CD14-positive monocyte (primary cell): ENCODE measurements around the gene FOXJ2. TPM values are rescaled to one million over a fixed set of nuclear protein-coding genes. Genes with fewer than 3 reads are reported as not detected.

Experiments
- DNase-seq, 3 donors: peaks; one replicate each; pipeline ENCODE4 v3.0.0-alpha.2; 2011 to 2022
- H2AFZ ChIP-seq: 2 replicates; pipeline ENCODE4 v1.6.0; 2012; ENCODE audit warnings: mild to moderate bottlenecking, low read depth, low read length, inconsistent platforms; ENCODE audit not compliant: insufficient read depth, poor library complexity, severe bottlenecking
- H3K27ac ChIP-seq, 2 donors: 1 replicate in 1 of 2; 2 replicates in 1 of 2; pipeline ENCODE4 v1.5.1; 2012 to 2013; ENCODE audit warnings: low read length in 2 of 2, control low read depth in 1 of 2, inconsistent platforms in 1 of 2, low read depth in 1 of 2, mild to moderate bottlenecking in 1 of 2
- H3K27me3 ChIP-seq, 2 donors: one replicate each; pipeline versions ENCODE4 v1.6.0 to v1.6.1; 2011 to 2013; ENCODE audit warnings: low read length in 2 of 2; ENCODE audit not compliant: control insufficient read depth in 2 of 2, insufficient read depth in 2 of 2
- H3K36me3 ChIP-seq, 2 donors: replicated peaks in 1 of 2; 1 replicate in 1 of 2; 2 replicates in 1 of 2; pipeline versions ENCODE4 v1.5.1 to v1.6.1; 2012 to 2013; ENCODE audit warnings: low read length in 2 of 2, control low read depth in 1 of 2, inconsistent platforms in 1 of 2, mild to moderate bottlenecking in 1 of 2; ENCODE audit not compliant: insufficient read depth in 2 of 2, control insufficient read depth in 1 of 2
- H3K4me1 ChIP-seq, 2 donors: 1 replicate in 1 of 2; 2 replicates in 1 of 2; pipeline versions ENCODE4 v1.5.1 to v1.6.1; 2012 to 2013; ENCODE audit warnings: low read length in 2 of 2, control low read depth in 1 of 2, inconsistent platforms in 1 of 2, mild to moderate bottlenecking in 1 of 2, moderate library complexity in 1 of 2; ENCODE audit not compliant: insufficient read depth in 2 of 2, control insufficient read depth in 1 of 2
- H3K4me2 ChIP-seq: replicated peaks from 2 replicates; pipeline ENCODE3; 2012; ENCODE audit warnings: low read length, moderate library complexity, mild to moderate bottlenecking; ENCODE audit not compliant: poor library complexity, severe bottlenecking; ENCODE audit errors: extremely low read depth
- H3K4me3 ChIP-seq, 3 experiments: fragments of 200-600 bp in 1 of 3; sonication (generic) in 1 of 3; replicated peaks in 1 of 3; 1 replicate in 2 of 3; 2 replicates in 1 of 3; pipeline ENCODE4 v1.5.1; 2011 to 2013; ENCODE audit warnings: low read length in 3 of 3, mild to moderate bottlenecking in 3 of 3, control low read depth in 2 of 3, low read depth in 2 of 3, inconsistent platforms in 1 of 3, moderate library complexity in 1 of 3
- H3K79me2 ChIP-seq: 2 replicates; pipeline ENCODE4 v1.6.0; 2012; ENCODE audit warnings: mild to moderate bottlenecking, control low read depth, inconsistent platforms, low read length, moderate library complexity; ENCODE audit not compliant: insufficient read depth
- H3K9ac ChIP-seq: 2 replicates; pipeline ENCODE4 v1.6.0; 2017; ENCODE audit warnings: low read length, mild to moderate bottlenecking; ENCODE audit not compliant: insufficient read depth, poor library complexity, severe bottlenecking
- H3K9me3 ChIP-seq, 2 donors: replicated peaks in 1 of 2; 1 replicate in 1 of 2; 2 replicates in 1 of 2; pipeline versions ENCODE4 v1.5.1 to v1.6.1; 2012 to 2013; ENCODE audit warnings: low read length in 2 of 2, control low read depth in 1 of 2; ENCODE audit not compliant: control insufficient read depth in 1 of 2, insufficient read depth in 1 of 2
- H4K20me1 ChIP-seq: 2 replicates; pipeline ENCODE4 v1.6.0; 2012; ENCODE audit warnings: mild to moderate bottlenecking, low read length, control low read depth, moderate library complexity; ENCODE audit not compliant: insufficient read depth
- H3K27ac Mint-ChIP-seq, 7 donors: one replicate each; pipeline ENCODE4 v1.8.0; 2020; ENCODE audit warnings: mild to moderate bottlenecking in 7 of 7, mixed read lengths in 7 of 7, moderate library complexity in 6 of 7, inconsistent platforms in 2 of 7
- H3K27me3 Mint-ChIP-seq, 3 donors: one replicate each; pipeline ENCODE4 v1.8.0; 2021 to 2022; ENCODE audit warnings: low read depth in 3 of 3, mild to moderate bottlenecking in 3 of 3, mixed read lengths in 3 of 3, moderate library complexity in 3 of 3, inconsistent platforms in 1 of 3
- H3K36me3 Mint-ChIP-seq, 2 donors: one replicate each; pipeline ENCODE4 v1.8.0; 2020; ENCODE audit warnings: mixed read lengths in 2 of 2, inconsistent platforms in 1 of 2, mild to moderate bottlenecking in 1 of 2
- H3K4me1 Mint-ChIP-seq: one replicate; pipeline ENCODE4 v1.8.0; 2020; ENCODE audit warnings: mild to moderate bottlenecking, mixed read lengths
- H3K4me3 Mint-ChIP-seq, 2 donors: one replicate each; pipeline ENCODE4 v1.8.0; 2020; ENCODE audit warnings: mild to moderate bottlenecking in 2 of 2, mixed read lengths in 2 of 2, moderate library complexity in 1 of 2
- H3K9me3 Mint-ChIP-seq, 7 donors: one replicate each; pipeline ENCODE4 v1.8.0; 2020 to 2022; ENCODE audit warnings: mixed read lengths in 7 of 7, mild to moderate bottlenecking in 6 of 7, moderate library complexity in 6 of 7, inconsistent platforms in 2 of 7
- WGBS: methylation state at CpG from one replicate; pipeline ENCODE4 v1.1.5; 2013; ENCODE audit warnings: missing lambda C conversion rate; ENCODE audit not compliant: insufficient coverage; 5-methylcytosine and 5-hydroxymethylcytosine counted together
- intact Hi-C, 2 donors: fragments of 100-400 bp; cut with micrococcal nuclease; formaldehyde crosslinking; loops; one replicate each; pipeline versions ENCODE4 v1.15.0 to v1.15.1; 2023
- polyA plus RNA-seq, 3 donors: library from polyadenylated mRNA; depleted of rRNA in 1 of 3; unstranded in 2 of 3; stranded (reverse) in 1 of 3; fragments of 300-500 nt in 2 of 3; fragments of >200 nt in 1 of 3; fragmentation: Illumina TruSeq in 2 of 3; gene quantifications; 1 replicate in 2 of 3; 2 replicates in 1 of 3; pipeline ENCODE4 v1.2.3, GENCODE V29; 2012 to 2021
- TF ChIP-seq, protein P1 (sequence below): fragments of 200-600 bp; IDR thresholded peaks from one replicate; pipeline ENCODE4 v1.8.0; 2022; ENCODE audit warnings: antibody characterized with exemption, mild to moderate bottlenecking

FOXJ2 gene
- polyA plus RNA-seq, 3 donors: 4.9 to 15.0 (median 7.4) TPM

DNA sequence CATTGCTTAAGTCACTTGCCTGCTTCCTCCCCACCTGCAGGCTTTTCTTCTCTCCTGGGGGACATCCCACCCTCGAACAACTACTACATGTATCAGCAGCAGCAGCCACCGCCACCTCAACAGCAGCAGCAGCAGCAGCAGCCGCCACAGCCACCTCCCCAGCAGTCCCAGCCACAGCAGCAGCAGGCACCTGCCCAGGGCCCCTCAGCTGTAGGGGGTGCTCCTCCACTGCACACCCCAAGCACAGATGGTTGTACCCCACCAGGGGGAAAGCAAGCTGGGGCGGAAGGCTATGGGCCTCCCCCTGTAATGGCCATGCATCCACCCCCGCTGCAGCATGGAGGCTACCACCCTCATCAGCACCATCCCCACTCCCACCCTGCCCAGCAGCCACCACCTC, 15.3 kb downstream of the FOXJ2 start:
- H3K4me1 Mint-ChIP-seq: peaks cover 41% of the 10 kb centered on the region
- whole genome bisulfite sequencing: 100% methylated on average over 3 of the region's 5 CpGs
- no peak for DNase-seq
- peaks cover 0 to 3% (median 1%) of the 10 kb centered on the region in 3 donors for H3K27me3 Mint-ChIP-seq
- H3K9ac ChIP-seq: no peak overlapping the region
- H3K79me2 ChIP-seq: peaks cover 5% of the 10 kb centered on the region
- H3K4me3 Mint-ChIP-seq: no peak overlapping the region
- H3K27ac ChIP-seq: peak overlapping the region in 1 of 2 donors; percentile 81
- H3K9me3 Mint-ChIP-seq: no peaks in the 10 kb centered on the region
- no peak overlapping the region for H2AFZ ChIP-seq
- no peak overlapping the region for H3K4me3 ChIP-seq
- TF ChIP-seq, protein P1, sequence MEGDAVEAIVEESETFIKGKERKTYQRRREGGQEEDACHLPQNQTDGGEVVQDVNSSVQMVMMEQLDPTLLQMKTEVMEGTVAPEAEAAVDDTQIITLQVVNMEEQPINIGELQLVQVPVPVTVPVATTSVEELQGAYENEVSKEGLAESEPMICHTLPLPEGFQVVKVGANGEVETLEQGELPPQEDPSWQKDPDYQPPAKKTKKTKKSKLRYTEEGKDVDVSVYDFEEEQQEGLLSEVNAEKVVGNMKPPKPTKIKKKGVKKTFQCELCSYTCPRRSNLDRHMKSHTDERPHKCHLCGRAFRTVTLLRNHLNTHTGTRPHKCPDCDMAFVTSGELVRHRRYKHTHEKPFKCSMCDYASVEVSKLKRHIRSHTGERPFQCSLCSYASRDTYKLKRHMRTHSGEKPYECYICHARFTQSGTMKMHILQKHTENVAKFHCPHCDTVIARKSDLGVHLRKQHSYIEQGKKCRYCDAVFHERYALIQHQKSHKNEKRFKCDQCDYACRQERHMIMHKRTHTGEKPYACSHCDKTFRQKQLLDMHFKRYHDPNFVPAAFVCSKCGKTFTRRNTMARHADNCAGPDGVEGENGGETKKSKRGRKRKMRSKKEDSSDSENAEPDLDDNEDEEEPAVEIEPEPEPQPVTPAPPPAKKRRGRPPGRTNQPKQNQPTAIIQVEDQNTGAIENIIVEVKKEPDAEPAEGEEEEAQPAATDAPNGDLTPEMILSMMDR: no peak
- peaks cover 49 to 70% of the 10 kb centered on the region in 2 donors for H3K36me3 ChIP-seq
- peaks cover 74 to 82% of the 10 kb centered on the region in 2 donors for H3K36me3 Mint-ChIP-seq
- H3K4me2 ChIP-seq: no peak overlapping the region
- no peaks in the 10 kb centered on the region for H3K9me3 ChIP-seq
- H4K20me1 ChIP-seq: no peaks in the 10 kb centered on the region
- H3K27ac Mint-ChIP-seq: peak overlapping the region in 3 of 7 donors; percentile 18 to 76 (median 27)
- H3K4me1 ChIP-seq: peaks cover 34 to 49% of the 10 kb centered on the region in 2 donors
- intact Hi-C loops: loop anchor here (5.0 kb wide), 1 partner anchor 34 kb away; the partner anchor contains the start of gene NECAP1 (in 2 of the 2)
- no peaks in the 10 kb centered on the region for H3K27me3 ChIP-seq

DNA sequence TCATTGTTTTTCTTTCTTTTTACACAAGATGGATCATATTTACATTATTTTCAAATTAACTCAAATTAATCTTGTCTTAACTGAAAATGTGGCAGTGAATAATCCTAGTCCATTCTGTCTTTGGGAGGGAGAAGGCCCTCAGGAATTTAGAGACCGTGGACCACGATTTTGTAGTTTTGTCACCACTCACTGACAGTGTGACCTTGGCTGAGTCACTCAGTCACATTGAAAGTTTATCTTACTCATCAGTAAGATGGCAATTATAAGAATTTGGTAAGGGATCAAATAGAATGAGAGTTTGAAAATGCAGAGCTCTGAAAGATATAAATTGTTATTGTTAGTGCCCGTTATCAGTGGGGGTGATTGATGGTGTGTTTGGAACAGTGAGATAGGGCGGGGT, 16.4 kb downstream of the FOXJ2 start:
- Histone ChIP-seq H3K79me2 (peaks cover 5% of the 10 kb centered on the region), H3K36me3 (peaks cover 41 to 60% of the 10 kb centered on the region in 2 donors), H2AFZ (no peak overlapping the region), H3K9me3 (no peaks in the 10 kb centered on the region), H3K27ac (peak overlapping the region in 1 of 2 donors; percentile 81), H3K4me1 (peaks cover 45 to 60% of the 10 kb centered on the region in 2 donors), H3K4me3 (no peak overlapping the region), H4K20me1 (no peaks in the 10 kb centered on the region), H3K27me3 (no peaks in the 10 kb centered on the region), H3K9ac (no peak overlapping the region), H3K4me2 (no peak overlapping the region)
- Mint-ChIP-seq H3K27me3 (peaks cover 0 to 3% (median 1%) of the 10 kb centered on the region in 3 donors), H3K36me3 (peaks cover 70 to 78% of the 10 kb centered on the region in 2 donors), H3K27ac (peak overlapping the region in 3 of 7 donors; percentile 51 to 98 (median 73)), H3K4me3 (no peak overlapping the region), H3K9me3 (no peaks in the 10 kb centered on the region), H3K4me1 (peaks cover 52% of the 10 kb centered on the region)
- DNase-seq: peak in 1 of 3 donors; percentile 31
- intact Hi-C loops: loop anchor here (5.0 kb wide), 1 partner anchor 33 kb away; the partner anchor contains the start of gene NECAP1 (in 2 of the 2)
- TF ChIP-seq, protein P1: no peak
- 90% methylated on average over 2 of the region's 4 CpGs for WGBS
